GM19468 (cell line): Measurements from ENCODE around the gene ABL1.

ENCODE experiments used
- ATAC-seq: cut with Tn5 transposase; IDR thresholded peaks from one replicate; pipeline ENCODE4 v1.9.1; 2021; ENCODE audit warnings: mild to moderate bottlenecking, moderate library complexity, moderate number of reproducible peaks; ENCODE audit not compliant: unreplicated experiment; ENCODE audit errors: extremely low read depth

Gene ABL1

DNA sequence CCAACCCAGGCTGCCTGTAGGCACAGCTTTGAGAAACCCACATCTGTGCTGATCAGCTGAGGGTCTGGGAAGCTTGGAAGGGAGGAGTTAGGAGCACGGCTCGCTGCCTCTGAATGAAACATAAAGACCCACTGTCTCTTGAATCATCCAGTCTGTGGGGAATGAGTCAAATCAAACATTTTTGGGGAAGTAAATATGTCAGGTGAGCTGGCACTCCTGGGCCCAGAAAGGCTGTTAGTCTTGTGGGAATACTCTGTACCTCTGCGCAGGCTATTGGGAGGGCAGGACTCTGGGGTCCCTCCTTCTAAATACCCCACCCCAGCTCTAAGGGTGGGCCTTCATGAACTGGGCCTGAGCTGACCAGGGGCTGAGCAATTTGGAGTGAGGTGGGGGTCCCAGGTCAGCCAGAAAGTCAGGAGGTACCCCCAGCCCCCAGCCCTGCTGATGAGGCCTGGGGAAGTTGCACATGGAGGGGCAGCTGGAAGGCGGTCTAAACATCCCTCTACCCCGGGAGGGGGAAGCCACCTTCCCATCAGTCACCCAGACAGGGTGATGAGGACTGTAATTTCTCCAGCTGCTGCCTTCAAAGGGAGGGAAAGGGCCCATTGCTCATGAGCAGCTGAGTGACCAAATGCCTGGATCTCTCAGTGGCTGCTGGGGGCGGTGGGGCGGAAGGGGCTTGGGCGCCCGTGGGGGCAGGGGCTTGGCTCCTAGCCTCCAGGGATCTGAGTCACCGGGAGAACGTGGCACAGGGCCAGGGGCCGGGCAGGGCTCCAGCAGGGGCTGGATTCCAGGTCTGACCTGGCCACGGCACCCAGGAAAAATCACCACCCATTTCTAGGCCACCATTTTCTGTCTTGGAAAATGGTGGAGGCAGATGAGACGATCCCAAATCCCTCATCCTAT lies 93.2 kb downstream of the ABL1 start:
- peak; percentile 26 for ATAC-seq

DNA sequence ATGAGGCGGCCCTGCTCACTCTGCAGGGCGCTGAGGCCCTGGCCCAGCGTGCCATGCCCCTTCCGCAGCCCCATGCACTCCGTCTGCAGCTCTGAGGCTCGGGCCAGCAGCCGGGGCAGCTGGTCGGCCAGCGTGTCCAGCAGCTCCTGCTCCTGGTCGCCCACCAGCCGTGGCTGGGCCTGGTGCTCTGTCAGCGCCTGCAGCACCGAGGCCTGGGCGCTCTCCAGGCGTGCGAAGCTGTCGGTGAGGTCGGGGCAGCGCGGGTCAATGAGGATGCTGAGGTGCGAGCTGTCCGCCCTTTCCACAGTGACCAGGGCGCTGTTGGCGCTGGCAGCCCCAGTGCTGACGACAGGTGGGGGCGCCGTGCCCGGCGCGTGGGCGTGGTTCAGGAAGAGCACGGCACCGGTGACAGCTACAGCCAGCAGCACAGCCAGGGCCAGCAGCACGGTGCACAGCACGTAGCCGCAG lies 94.6 kb downstream of the ABL1 start:
- no peak for ATAC-seq

DNA sequence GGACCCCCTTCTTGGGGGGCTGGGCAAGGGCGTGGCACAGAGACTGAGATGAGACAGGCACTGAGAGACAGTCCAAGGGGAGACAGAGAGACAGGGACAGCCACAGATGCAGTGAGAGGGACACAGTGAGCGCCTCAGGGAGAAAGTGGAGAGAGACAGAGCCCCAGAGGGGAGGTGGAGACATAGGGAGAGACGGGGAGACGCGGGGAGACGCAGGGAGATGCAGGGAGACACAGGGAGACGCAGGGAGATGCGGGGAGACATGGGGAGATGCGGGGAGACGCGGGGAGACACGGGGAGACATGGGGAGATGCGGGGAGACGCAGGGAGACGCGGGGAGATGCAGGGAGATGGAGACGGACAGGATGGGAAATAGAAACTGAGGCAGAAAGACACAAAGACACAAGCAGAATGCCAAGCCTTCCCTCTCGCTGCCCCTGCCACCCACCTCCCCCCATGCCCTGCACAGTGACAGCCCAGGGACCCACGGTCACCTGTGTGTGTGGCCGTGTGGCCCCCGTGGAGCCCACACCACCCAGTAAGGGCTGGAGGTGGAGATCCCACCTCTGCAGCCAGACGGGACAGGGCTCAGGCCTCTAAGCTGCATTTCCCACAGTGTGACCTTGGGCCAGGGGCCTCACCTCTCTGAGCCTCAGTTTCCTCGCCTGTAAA lies 95.2 kb downstream of the ABL1 start:
- ATAC-seq: no peak

DNA sequence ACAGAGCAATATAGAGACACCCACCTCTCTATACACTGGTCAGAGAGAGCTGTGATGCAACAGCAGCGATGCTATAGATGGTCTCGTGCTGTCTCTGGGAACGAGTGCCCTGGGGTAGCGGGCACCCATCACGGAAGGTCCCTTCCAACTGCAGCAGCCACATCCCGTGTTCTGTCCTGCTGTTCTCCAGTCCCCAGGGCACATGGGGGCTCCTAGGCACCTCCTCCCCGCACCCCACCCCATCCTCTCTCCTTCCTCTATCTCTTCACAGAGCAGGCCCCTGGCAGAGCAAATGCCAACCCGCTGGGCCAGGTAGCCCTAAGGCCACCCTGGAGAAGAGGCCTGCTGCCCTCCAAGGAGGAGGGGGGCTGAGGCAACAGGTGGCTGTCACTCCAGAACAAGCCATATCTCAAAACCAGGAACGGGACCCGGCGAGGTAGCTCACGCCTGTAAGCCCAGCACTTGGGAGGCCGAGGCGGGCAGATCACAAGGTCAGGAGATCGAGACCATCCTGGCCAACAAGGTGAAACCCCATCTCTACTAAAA lies 95.8 kb downstream of the ABL1 start:
- no peak for ATAC-seq

DNA sequence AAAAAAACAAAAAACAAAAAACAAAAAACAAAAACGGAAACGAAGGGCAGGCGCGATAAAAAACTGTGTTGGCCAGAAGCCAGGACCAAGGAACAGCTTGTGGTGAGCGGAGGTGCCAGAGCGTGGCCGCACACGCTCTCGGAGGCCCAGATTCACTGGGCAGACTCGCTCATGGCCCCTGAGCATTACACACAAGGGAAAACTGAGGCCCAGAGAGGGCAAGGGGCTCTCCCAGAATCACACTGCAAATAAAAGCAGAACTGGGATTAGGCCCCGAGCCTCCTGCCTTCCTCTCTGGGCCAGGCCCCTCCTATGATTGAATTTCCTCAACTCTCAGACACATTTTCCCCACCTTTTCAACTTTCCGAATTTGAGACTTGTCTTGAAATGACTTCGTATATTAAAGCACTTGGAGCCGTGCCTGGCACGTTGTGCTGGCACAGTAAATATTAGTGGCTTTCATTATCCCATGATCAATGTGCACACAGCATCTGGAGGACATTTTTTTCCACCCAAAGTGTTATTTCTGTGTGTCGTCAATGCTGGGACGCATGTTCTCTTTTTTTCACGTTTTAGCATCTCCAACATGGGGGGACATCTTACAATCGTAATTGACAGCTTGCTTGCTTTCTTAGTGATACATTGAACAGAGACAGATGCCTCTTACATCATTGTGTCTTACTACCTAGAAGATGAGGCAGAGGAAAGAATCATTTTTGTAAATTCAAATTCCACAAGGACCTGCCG lies 96.6 kb downstream of the ABL1 start:
- no peak for ATAC-seq

DNA sequence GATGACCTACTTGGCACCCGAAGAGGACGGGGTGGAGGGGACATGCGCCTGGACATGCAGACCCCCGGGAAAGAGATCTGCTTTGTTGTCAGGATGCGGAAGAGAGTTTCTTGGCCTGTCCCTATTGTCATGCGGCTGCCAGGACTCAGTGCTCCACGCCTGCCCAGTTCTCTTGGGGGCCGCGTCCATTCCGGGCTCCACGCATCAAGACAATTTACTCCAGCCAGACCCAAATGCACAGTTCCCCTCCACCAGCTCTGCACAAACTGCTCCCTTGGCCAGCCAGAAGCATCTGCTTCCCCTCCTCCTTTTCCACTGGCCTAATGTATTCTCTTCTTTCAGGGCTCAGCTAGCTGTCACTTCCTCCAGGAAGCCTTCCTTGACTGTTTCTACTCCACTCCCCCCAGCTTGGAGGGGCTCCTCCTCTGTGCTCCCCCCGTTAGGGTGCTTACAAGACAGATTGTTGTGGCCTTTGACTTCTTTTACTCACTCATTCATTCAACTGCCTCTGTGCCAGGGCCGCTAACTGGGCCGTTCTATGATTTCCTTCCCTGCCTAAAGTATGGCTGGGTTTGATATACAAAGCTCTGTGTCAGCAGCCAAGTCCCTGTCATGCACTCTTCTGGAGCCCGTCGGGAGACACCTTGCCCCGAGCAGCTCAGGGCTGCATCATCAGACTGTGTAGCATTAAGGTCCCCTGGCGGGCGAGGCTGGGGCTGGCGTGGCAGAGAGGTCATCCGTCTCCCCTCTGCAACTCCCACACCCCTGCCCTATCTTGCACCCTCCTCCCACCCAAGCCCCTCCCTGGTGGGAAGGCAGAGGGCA lies 97.4 kb downstream of the ABL1 start:
- ATAC-seq: no peak

DNA sequence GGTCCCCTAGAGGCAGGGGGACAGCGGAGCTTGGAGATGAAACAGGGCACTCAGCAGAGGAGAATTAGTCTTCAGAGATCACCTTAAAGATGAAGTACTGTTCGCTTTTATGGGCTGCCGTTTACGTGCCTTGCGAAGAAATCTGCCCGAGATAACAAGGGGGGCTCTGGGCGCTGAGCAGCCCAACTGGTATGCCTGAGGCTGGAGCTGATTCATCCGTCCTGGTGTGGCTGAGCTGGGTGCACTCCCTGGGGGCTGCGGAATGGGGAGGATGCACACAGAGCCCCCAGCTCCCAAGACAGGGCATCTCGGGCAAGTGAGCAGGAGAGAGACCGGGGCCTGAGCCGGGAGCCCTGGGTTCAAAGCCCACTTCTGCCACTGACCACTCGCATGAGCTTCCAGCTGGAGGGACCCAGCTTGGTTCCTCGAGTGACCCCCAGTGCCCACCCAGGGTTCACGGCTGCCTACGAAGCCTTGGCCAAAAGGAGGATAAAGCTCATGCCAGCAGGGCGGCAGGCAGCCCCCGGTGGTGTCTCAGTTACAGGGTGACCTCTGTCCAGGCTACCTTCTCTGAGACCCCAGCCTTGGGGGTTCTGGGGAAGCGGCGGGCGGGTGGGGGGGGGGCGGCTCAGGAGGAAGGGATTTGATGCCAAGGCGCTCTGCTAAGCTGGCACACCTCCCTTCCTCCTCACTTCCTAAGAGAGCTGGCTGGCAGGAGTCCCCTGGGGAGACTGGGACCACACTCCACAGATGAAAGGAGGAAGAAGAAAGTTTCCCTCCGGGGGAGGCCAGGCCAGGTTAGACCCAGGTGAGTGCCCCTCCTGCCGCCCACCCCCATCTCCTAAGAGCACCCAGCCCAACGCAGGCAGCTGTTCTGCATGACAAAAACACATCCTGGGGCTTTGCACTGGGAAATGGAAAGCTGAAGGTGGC lies 98.3 kb downstream of the ABL1 start:
- no peak for ATAC-seq

DNA sequence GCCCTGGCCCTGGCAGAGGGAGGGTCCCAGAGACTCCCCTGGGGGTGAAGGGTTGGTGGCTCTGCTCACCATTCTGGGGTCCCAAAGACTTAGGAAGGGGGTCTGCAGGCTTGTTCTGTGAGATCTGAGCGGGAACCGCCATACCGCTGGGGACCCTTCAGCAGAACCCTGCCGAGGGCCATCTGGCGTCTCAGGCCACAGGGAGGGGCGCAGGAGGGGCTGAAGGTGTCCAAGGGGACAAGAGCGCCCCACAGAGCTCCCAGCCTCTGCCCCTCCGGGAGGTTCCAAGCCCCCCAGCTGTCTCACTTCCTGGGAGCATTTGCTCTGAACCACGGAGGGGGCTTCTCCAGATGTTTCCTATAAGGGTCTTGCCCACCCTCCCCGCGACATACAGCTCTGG lies 99.2 kb downstream of the ABL1 start:
- ATAC-seq: no peak

DNA sequence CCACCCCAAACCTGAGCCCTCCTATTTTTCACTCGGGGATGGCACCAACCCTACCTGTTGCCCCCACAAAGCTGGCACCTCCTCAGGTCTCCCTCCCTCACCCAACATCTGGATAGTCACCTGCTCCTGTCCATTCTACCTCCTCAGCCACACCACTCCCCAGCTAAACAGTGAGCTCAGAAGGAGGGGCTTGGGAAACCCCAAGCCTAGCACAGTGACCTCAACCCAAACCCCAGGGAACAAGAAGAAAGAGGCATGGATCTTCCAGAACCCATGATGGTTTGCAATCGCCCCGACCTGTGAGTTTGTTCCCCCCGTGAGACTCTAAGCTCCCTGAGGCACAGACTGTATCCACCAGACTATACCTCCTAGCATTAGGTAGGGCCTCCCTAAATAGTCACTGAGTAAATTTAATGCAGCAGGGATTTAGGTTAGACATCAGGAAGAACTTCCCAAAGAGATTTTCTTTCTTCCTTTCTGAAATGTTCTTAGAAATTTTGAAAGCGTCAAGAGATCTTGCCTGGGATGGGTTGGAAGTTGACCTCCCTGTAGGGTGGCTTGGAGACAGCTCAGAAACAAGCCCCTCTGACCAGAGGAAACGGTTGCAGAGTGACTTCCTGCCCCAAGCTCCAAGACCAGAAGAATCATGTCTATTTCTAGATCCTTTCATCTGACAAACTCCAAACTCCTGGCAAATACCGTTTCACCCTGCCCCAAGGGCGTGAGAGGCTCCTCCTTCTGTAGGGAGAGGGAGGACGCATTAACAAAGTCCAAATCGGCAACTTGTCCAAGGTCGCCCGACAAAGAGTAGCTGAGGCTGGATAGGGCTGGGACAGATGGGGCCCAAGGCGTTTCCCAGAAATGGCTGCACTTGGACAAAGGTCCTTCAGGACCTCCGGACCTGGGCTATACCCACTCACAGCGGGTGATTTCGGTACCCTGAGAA lies 99.9 kb downstream of the ABL1 start:
- no peak for ATAC-seq

DNA sequence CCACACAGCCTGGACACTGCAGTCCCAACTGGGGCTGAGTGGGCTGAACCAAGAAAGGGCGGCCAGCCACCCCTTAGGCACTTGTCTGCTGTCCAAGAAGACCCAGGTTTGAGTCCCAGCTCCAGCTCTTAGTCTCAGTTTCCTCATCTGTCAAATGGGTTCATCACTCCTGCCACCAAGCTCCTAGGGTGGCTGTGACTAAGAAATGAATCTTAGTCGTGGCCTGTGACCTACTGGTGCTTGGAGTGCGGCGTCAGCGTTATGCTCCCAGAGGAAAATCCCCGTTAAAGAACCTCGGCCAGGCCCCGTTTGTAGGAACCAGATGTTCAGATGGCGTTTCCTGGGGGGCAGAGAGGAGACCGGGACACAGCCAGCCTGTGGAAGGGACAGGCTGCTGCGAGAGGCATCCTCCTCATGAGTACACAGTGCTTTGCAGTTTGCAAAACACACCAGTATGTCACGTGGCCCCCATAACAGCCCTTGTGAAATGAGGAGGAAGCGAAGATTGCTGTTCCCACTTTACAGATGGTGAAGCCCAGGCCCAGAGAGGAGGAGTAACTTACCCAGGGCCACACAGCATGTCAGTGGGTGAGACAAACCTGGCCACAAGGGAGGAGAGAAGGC lies 100.7 kb downstream of the ABL1 start:
- no peak for ATAC-seq

DNA sequence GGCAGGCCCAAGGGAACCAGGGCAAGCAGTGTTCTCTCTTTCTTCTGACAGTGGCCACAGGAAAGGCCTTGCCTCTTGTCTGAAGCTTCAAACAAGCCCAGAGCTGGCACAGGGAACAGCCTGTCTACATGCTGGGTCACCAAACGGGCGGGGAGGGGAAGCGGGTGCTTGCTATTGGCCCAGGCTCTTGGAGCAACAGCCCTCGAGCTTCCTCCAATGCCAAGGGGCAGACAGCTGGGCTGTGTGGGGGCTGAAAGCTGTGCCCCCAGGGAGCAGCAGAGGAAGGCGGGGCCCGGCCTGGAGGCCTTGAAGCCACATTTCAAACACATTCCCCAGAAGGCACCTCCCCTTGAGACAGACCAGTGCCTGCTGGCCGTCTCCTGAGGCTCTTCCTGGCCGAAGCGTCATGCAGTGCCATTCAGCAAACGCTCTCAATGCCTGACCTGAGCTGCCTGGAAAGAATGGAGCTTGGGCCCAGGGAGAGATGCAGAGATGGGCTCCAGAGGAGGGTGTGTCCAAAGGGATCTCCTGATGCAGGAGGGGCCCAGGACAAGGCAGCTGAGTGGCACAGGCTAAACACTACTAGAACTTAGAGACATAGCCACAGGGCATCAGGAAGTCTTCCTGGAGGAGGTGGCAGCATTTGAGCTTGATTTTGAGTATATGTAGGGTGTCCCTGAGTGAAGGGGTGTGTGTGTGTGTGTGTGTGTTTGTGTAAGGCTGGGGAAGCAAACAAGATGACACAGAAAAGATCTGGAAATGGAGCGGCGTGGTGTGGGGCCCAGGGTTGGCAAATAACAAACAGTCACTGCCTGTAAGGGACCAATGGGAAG lies 101.4 kb downstream of the ABL1 start:
- ATAC-seq: no peak
